Measurements from ENCODE around the gene SORCS1. TPM values are rescaled to one million over a fixed set of nuclear protein-coding genes. Genes with fewer than 3 reads are reported as not detected.

Gene SORCS1
- total and polyA plus RNA-seq, 3 donors from 2014 or later = 2.6 to 9.6 (median 4.6) TPM

DNA sequence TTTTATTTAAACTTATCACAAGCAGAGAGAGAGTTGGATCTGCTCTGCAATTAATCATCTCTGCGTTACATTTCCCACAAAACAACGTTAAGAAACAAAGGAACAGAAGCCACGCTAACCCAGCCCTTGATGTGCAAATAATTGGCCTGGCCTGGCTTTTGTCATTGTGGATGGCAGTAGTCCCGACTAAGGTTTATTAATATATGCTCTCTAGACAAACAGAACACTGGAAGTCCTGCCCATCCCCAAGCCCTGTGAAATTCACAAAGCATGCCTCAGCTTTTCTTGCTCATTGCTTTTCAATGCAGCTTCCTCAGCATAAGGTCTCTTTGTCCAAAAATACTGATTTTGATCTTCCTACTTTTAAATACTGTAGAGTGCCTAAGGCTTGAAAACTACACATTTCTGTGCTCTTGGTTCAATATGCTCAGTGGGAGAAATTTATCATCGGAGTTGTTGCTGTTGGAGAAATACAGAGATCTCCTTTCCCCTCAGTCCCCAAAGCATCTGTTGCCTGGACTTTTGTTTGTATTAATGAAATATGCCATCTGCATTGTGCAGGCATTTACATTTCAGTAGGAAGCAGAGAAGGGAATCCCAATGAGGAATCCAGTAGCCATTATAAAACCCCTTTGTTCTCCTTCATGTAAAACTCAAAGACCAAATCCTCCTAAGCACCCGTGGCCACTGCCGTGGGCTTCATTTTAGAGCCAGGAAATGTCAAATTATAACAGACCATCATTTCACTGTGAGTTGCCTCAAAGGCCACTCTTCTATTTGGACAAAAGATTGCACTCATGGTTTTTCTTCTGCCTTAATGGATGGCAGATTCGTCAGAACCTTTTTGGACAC, 61.1 kb downstream of the SORCS1 start:
- no peaks in the 10 kb centered on the region for H3K4me1 ChIP-seq
- no peaks in the 10 kb centered on the region for H3K9me3 ChIP-seq
- no peaks in the 10 kb centered on the region for H3K36me3 ChIP-seq (ENCODE audit: low read depth, missing control alignments)
- intact Hi-C loops (cut with DNase I; ENCODE audit: low total_unique reads) = no loop called here
- no peak overlapping the region for H3K27ac ChIP-seq
- H3K4me3 ChIP-seq = no peak overlapping the region
- no peak for TF ChIP-seq POLR2A (IDR thresholded peaks at IDR 0.05)
- TF ChIP-seq CTCF (IDR thresholded peaks at IDR 0.05) = no peak
- no peak for DNase-seq
- no peaks in the 10 kb centered on the region for H3K27me3 ChIP-seq
- WGBS, 2 donors = 71 to 77% methylated on average over 8 of the region's 8 CpGs

GRCh38 chr10:107098326-107098725, 66.2 kb downstream of the SORCS1 start:
- no peak for DNase-seq
- Histone ChIP-seq H3K27me3 (no peaks in the 10 kb centered on the region), H3K36me3 (ENCODE audit: low read depth, missing control alignments) (no peaks in the 10 kb centered on the region), H3K4me3 (no peak overlapping the region), H3K27ac (no peak overlapping the region), H3K9me3 (no peaks in the 10 kb centered on the region), H3K4me1 (no peaks in the 10 kb centered on the region)
- 81 to 87% methylated on average over 2 of the region's 2 CpGs for WGBS, 2 donors
- TF ChIP-seq CTCF (IDR thresholded peaks at IDR 0.05) (no peak), POLR2A (IDR thresholded peaks at IDR 0.05) (no peak)
- intact Hi-C loops (cut with DNase I; ENCODE audit: low total_unique reads) = no loop called here

DNA sequence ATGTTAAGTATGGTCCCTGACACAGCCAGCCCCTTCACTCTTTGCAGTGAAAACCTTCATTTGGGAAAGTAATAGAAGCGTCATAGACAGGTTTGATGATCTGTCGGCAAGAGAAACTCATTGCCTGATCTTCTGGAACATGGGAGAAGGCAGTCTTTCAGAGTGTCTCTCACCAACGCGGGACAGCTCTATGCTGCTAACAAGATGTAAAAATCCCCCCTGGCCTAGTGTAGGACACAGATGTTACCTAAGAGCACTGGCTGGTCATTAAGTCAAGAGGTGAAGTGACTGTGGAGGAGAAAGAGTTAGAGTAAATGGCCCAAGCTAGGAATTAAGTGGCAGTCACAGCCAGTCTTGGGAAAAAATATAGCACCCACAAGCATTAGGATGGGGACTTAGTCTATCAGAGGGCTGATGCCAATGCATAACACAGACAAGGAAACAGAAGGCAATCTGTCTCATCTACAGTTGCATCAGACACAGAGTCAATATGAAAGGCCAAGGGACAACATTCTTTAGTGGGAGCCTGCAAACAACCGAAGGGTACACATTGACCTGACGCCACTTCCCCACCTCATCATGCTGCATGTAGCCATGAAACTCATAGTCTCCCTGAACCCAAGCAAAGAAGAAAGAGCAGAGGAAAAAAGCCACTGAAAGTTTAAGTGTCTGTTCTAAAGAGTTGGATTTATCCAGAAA, 69.5 kb downstream of the SORCS1 start:
- H3K36me3 ChIP-seq (ENCODE audit: low read depth, missing control alignments) = no peaks in the 10 kb centered on the region
- H3K27me3 ChIP-seq = no peaks in the 10 kb centered on the region
- no peak for TF ChIP-seq POLR2A (IDR thresholded peaks at IDR 0.05)
- TF ChIP-seq CTCF (IDR thresholded peaks at IDR 0.05) = no peak
- H3K9me3 ChIP-seq = no peaks in the 10 kb centered on the region
- no peak overlapping the region for H3K27ac ChIP-seq
- no peak overlapping the region for H3K4me3 ChIP-seq
- intact Hi-C loops (cut with DNase I; ENCODE audit: low total_unique reads) = no loop called here
- no peak for DNase-seq
- no peaks in the 10 kb centered on the region for H3K4me1 ChIP-seq
- 86 to 97% methylated on average over 6 of the region's 6 CpGs for WGBS, 2 donors

- WGBS, 2 donors = 75 to 86% methylated on average over 1 of the region's 1 CpG
- Histone ChIP-seq H3K27me3 (no peaks in the 10 kb centered on the region), H3K27ac (no peak overlapping the region), H3K36me3 (ENCODE audit: low read depth, missing control alignments) (no peaks in the 10 kb centered on the region), H3K4me1 (no peaks in the 10 kb centered on the region), H3K4me3 (no peak overlapping the region), H3K9me3 (no peaks in the 10 kb centered on the region)
- intact Hi-C loops (cut with DNase I; ENCODE audit: low total_unique reads) = no loop called here
- TF ChIP-seq CTCF (IDR thresholded peaks at IDR 0.05) = no peak
- TF ChIP-seq POLR2A (IDR thresholded peaks at IDR 0.05) = no peak
- DNase-seq = no peak
Measured at GRCh38 chr10:107092321-107092720, 72.2 kb downstream of the SORCS1 start.
